MG63 (cell line): ENCODE measurements around the gene R3HDM2. TPM values are rescaled to one million over a fixed set of nuclear protein-coding genes. Genes with fewer than 3 reads are reported as not detected.
"Not testable (repeated sequence)": the region's sequence is repeated elsewhere in the genome, so short reads cannot be mapped to it uniquely, and the experiment has no call there.

Experiments
- DNase-seq: peaks from one replicate; pipeline ENCODE4 v3.0.0-alpha.2; 2020
- H3K27me3 ChIP-seq: fragments of 250-450 bp; sonication (Bioruptor Pico); 2 replicates; pipeline ENCODE4 v1.5.1; 2020; ENCODE audit warnings: mild to moderate bottlenecking, moderate library complexity
- H3K36me3 ChIP-seq: fragments of 250-450 bp; sonication (Bioruptor Pico); 2 replicates; pipeline ENCODE4 v1.5.1; 2020; ENCODE audit warnings: mild to moderate bottlenecking, moderate library complexity
- H3K4me3 ChIP-seq: fragments of 250-450 bp; sonication (Bioruptor Pico); 2 replicates; pipeline ENCODE4 v1.5.1; 2020; ENCODE audit warnings: mild to moderate bottlenecking, moderate library complexity
- H3K9me3 ChIP-seq: fragments of 250-450 bp; sonication (Bioruptor Pico); 2 replicates; pipeline ENCODE4 v1.5.1; 2020; ENCODE audit warnings: mild to moderate bottlenecking, moderate library complexity
- total RNA-seq: library from RNA; depleted of rRNA; stranded (reverse); fragments of >200 nt; shearing (Covaris generic); gene quantifications from 2 replicates; pipeline ENCODE4 v1.2.3, GENCODE V29; 2014; ENCODE audit warnings: low replicate concordance

R3HDM2 gene
- total RNA-seq, 1 experiment from 2014 or later = 8.7 TPM

DNA sequence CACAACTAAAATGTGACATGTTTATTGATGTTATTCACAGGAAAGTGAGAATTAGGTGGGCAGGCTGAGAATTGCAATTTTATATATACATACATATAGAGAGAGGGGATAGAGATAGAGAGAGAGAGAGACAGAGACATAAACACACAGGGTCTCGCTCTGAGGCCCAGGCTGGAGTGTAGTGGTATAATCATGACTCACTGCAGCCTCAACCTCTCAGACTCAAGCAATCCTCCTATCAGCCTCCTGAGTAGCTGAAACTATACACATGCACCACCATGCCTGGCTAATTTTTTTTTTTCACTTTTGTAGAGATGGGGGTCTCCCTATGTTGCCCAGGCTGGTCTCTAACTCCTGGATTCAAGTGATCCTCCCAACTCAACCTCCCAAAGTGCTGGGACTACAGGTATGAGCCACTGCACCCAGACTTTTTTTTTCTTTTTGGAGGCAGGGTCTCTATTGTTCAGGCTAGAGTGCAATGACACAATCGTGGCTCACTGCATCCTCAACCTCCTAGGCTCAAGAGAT is 49.1 kb downstream of the R3HDM2 start:
- Histone ChIP-seq H3K4me3 (no peak overlapping the region), H3K9me3 (no peaks in the 10 kb centered on the region)
- no peak for DNase-seq

DNA sequence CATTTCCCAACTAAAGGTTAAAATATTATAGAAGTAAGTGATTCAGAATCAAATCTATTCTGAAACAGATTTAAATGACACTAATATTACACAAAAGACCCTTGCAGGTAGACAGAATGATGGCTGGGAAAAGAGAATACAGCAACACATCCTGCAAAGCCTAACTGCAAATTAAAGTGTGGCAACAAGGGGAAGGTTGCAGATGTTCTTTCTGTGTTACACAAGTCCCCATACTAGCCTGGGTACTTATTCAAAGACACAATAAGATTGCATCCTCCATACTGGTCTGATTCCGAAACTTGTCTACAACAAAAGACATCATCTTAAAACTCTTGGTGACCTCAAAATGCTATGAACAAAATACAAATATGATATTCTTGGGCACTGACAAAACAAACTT is 50.5 kb downstream of the R3HDM2 start:
- Histone ChIP-seq H3K36me3 (no peaks in the 10 kb centered on the region; the same call in 1 of the 2 replicates), H3K4me3 (no peak overlapping the region), H3K9me3 (no peaks in the 10 kb centered on the region), H3K27me3 (no peaks in the 10 kb centered on the region)
- no peak for DNase-seq

More for the DNA sequence above, 49.1 kb downstream of the R3HDM2 start:
- Histone ChIP-seq H3K36me3 (peaks cover 3% of the 10 kb centered on the region), H3K27me3 (no peaks in the 10 kb centered on the region)

DNA sequence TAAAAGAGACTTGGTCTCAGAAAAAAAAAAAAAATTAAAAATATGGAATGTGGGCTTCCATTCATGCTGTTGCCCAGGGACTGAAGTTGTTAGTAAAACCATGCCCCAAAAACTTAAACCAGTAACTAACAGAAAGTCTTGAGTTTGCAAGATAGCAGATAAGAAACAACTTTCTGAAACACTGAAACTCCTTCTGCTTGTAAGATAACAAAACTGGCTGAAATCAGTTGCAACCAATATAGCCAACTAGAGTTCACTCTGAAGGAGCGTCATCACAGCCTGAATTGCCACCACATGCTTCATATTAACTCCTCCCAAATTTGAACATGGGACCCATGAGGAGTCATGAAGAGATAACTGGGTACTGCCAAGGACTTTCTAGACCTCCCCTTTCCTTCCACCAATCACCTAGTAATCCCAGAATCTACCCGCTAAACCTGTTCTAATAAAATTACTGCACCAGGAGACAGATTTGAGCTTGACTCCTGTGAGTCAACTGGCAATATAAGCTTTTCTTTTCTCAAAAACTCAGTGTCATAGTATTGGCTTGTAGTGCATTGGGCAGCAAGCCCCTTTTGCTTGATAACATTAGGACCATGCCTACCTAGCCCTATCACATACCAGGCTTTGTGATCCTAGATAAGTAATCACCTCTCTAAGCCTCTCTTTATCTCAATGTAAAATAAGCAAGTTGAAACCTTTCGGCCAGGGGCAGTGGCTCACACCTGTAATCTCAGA is 53.6 kb downstream of the R3HDM2 start:
- no peak for DNase-seq

DNA sequence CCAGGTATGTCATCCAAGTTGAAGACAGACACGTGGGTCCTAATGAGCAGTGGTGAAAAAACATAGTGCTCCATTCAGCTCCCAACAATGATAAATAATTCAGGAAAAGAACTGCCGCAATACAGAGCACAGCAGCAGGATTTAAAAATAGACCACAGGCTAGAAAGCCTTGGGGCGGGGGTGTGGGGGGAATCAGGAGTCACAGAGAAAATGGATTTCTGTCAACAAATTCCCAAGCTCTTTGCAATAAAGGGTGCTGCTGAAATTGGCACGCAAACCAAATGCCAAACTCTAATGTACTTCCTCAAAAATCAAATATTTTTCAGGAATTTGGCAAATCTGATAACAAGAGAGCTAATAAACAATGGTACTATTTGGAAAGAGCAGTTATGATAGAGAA is 58.6 kb downstream of the R3HDM2 start:
- no peak for DNase-seq
- Histone ChIP-seq H3K4me3 (no peak overlapping the region), H3K36me3 (peaks cover 19% of the 10 kb centered on the region), H3K27me3 (no peaks in the 10 kb centered on the region), H3K9me3 (peaks cover 10% of the 10 kb centered on the region; the same call in 1 of the 2 replicates)

More for the DNA sequence above, 53.6 kb downstream of the R3HDM2 start:
- Histone ChIP-seq H3K27me3 (no peaks in the 10 kb centered on the region), H3K9me3 (no peaks in the 10 kb centered on the region), H3K36me3 (no peaks in the 10 kb centered on the region; the same call in 1 of the 2 replicates), H3K4me3 (no peak overlapping the region)

DNA sequence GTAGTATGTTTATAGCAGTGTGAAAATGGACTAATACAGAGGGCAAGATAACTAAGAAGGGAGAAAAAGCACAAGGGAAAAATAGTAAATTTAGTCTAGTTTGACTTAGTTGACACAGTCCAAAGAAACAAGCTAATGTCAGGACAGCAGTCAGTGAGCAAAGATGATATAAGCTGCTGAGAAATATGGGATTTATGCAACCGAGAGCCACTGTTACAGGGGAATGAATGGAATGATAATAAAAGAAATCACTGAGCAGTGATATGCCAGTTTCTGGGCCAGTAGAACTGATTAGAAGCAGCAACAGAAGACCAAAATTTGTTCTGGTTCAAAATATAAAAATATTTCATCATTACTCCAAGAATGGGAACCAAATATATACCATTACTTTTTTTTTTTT is 60.1 kb downstream of the R3HDM2 start:
- Histone ChIP-seq H3K36me3 (peaks cover 22% of the 10 kb centered on the region), H3K27me3 (no peaks in the 10 kb centered on the region), H3K9me3 (peaks cover 15% of the 10 kb centered on the region), H3K4me3 (no peak overlapping the region)
- DNase-seq = no peak

DNA sequence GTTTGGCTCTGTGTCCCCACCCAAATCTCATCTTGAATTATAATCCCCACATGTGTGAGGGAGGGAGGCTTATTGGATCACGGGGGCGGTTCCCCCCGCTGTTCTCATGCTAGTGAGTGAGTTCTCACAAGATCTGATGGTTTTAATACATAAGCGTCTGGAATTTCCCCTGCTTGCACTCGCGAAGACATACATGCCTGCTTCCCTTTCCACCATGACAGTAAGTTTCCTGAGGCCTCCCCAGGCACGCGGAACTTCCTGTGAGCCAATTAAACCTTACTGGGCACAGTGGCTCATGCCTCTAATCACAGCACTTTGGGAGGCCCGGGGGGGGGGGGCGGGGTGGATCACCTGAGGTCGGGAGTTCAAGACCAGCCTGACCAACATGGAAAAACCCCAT is 60.8 kb downstream of the R3HDM2 start:
- H3K27me3 ChIP-seq = no peaks in the 10 kb centered on the region
- H3K36me3 ChIP-seq = peaks cover 22% of the 10 kb centered on the region
- DNase-seq = no peak
- no peak overlapping the region for H3K4me3 ChIP-seq
- peaks cover 15% of the 10 kb centered on the region for H3K9me3 ChIP-seq

DNA sequence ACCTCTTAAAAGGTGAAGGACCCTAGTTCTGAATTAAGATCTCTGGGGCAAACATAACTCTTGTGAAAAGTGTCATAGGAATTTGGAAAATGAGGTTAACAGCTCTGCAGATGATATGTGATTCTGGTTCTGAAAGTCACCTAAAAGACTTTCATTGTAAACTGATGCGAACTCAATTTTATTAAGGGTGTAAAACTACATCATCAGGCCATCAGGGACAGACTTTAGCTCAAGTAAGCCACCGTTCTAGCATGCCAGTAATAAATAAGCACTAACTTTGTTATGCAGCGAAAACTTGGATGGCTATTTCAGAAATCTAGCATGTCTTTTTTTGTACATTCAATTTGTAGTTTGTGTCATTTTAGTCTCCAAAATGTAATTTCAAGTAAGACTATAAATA is 61.6 kb downstream of the R3HDM2 start:
- H3K27me3 ChIP-seq = no peaks in the 10 kb centered on the region
- peaks cover 15% of the 10 kb centered on the region for H3K9me3 ChIP-seq
- no peak overlapping the region for H3K4me3 ChIP-seq
- DNase-seq = no peak
- peaks cover 22% of the 10 kb centered on the region for H3K36me3 ChIP-seq

DNA sequence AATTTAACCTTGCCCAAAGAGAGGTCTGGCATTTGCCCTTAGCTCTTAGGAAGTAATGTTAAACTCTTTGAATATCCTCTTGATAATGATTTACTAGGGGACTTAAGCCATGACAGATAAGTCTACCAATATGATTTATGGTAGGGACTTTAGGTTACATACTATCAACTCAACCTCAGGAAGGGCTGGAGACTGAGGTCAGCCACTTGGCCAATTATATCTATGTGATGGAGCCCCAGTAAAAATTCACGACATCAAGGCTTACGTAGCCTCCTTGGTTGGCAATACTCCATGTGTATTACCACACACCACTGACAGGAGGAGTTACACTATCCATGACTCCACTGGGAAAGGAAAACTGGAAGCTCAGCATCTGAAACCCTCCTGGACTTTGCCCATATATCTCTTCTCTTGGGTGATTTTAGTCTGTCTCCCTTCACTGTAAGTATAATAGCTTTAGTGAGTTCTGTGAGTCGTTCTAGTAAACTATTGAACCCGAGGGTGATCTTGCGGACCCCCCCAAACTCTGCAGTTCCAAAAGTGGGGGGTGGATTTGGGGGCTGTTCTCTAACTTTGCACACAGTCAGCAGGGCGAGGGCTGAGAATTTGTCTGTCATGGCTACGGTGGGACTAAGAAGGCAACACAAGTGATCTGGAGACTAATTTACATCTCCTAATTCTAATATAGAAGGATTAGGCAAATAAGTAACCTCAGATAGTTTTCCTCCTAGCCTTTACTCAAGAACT is 62.3 kb downstream of the R3HDM2 start:
- H3K9me3 ChIP-seq = peaks cover 15% of the 10 kb centered on the region
- H3K36me3 ChIP-seq = peaks cover 22% of the 10 kb centered on the region
- no peak for DNase-seq
- H3K4me3 ChIP-seq = no peak overlapping the region
- H3K27me3 ChIP-seq = no peaks in the 10 kb centered on the region

DNA sequence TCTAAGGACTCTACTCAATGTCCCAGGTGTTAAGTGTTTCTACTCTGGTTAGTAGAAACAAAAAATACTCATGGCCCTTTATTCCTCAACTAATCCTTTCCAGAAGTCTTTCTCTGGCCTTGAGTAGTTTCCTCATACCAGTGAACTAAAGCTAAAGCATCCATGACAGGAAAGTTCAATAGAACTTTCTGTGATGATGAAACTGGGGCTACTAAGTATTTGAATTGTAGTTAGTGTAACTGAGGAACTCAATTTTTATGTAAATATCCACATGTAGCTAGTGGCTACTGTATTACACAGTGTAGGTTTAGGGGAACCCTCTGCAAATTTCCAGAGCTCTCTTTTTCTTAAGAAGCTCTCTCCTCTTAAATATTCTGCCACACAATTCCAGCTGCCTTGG is 63.7 kb downstream of the R3HDM2 start:
- Histone ChIP-seq H3K9me3 (peaks cover 15% of the 10 kb centered on the region), H3K4me3 (no peak overlapping the region), H3K27me3 (no peaks in the 10 kb centered on the region), H3K36me3 (peaks cover 22% of the 10 kb centered on the region)
- no peak for DNase-seq

DNA sequence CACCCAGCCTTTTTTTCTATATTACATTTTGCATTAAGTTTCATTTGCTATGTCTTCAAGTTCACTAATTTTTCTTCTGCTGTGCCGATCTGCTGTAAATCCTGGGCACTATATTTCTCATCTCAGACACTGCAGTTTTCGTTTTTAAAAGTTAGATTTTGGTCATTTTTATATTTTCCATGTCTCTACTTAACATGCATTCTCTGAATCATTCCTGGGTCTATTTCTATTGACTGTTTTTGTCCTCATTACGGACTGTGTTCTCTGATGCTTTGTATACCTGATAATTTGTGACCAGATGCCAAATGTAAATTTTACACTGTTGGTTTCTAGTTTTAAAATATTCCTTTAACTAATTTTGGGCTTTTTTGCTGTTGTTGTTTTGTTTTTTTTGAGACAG is 64.5 kb downstream of the R3HDM2 start:
- no peaks in the 10 kb centered on the region for H3K27me3 ChIP-seq
- DNase-seq = no peak
- peaks cover 15% of the 10 kb centered on the region for H3K9me3 ChIP-seq
- peaks cover 21% of the 10 kb centered on the region for H3K36me3 ChIP-seq
- no peak overlapping the region for H3K4me3 ChIP-seq

DNA sequence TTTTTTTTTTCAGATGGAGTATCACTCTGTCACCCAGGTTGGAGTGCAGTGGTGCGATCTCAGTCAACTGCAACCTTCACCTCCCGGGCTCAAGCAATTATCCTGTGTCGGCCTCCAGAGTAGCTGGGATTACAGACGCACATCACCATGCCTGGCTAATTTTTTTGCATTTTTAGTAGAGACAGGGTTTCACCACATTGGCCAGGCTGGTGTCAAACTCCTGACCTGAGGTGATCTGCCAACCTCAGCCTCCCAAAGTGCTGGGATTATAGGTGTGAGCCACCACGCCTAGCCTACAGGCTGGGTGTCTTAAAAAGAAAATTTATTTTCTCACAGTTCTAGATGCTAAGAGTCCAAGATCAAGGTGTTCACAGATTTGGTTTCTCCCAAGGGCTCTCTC is 66.7 kb downstream of the R3HDM2 start:
- Histone ChIP-seq H3K36me3 (peaks cover 13% of the 10 kb centered on the region), H3K9me3 (peaks cover 15% of the 10 kb centered on the region)
- DNase-seq, H3K27me3 ChIP-seq, H3K4me3 ChIP-seq: not testable (repeated sequence)

DNA sequence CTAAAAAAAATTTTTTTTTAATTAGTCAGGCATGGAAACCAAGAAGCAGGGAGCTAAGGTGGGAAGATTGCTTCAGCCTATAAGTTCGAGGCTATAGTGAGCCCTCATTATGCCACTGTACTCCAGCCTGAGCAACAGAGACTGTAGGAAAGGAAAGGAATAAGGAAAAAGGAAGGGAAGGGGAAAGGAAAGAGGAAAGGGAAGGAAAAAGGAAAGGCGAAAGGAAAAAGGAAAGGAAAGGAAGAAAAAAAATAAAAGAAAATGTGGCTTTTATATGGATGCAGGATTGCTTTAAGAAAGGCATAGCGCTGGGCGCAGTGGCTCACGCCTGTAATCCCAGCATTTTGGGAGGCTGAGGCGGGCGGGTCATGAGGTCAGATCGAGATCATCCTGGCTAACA is 70.4 kb downstream of the R3HDM2 start:
- H3K9me3 ChIP-seq = no peaks in the 10 kb centered on the region
- H3K27me3 ChIP-seq = no peaks in the 10 kb centered on the region
- no peak overlapping the region for H3K4me3 ChIP-seq
- H3K36me3 ChIP-seq = no peaks in the 10 kb centered on the region; the same call in 1 of the 2 replicates
- DNase-seq = no peak

DNA sequence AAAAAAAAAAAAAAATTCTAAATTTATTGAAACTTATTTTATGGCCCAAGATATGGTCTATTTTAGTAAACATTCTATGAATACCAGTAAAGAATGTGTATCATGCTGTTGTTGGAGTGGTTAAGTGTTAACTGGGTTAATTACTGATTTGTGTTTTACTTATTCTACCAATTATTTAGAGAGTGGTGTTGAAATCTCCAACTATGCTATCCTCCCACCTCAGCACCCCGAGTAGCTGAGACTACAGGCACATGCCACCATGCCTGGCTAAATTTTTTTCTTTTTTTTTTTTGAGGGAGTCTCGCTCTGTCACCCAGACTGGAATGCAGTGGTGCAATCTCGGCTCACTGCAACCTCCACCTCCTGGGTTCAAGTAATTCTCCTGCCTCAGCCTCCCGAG is 72.2 kb downstream of the R3HDM2 start:
- Histone ChIP-seq H3K27me3 (no peaks in the 10 kb centered on the region), H3K4me3 (no peak overlapping the region), H3K36me3 (no peaks in the 10 kb centered on the region; the same call in 1 of the 2 replicates), H3K9me3 (no peaks in the 10 kb centered on the region)
- no peak for DNase-seq

DNA sequence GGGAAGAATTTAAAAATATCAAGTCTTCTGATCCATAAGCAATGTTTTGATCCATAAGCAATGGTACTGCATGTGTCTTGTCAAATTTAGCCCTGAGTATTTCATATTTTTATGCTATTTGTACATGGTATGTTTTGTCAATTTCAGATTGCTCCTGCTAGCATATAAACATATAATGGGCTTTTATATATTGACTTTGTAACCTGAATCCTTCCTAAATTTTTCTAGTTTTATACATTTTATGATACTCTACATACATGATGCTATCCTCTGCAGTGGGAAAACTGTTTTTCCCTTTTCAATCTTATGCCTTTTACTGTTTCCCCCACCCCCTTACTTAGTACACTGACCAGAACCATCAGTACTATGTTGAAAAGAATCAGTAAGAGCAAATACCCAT is 75.1 kb downstream of the R3HDM2 start:
- H3K9me3 ChIP-seq = no peaks in the 10 kb centered on the region
- no peaks in the 10 kb centered on the region for H3K27me3 ChIP-seq
- H3K36me3 ChIP-seq = no peaks in the 10 kb centered on the region; the same call in 1 of the 2 replicates
- no peak for DNase-seq
- H3K4me3 ChIP-seq = no peak overlapping the region

DNA sequence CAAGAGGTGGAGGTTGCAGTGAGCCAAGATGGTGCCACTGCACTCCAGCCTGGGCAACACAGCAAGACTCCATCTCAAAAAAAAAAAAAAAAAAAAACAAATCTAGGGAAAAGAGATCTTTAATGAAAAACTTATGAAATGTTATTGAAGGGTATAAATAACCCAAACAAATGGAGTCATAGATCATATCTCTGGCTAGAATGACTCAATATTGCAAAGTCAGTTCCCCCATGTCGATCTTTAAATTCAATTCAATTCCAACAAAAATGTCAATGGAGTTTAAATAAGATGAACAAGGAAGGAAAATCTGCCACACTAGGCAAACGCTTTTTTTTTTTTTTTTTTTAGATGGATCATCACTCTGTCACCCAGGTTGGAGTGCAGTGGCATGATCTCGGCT is 78.7 kb downstream of the R3HDM2 start:
- no peak for DNase-seq
- H3K27me3 ChIP-seq = no peaks in the 10 kb centered on the region
- H3K4me3 ChIP-seq = no peak overlapping the region
- no peaks in the 10 kb centered on the region; the same call in 1 of the 2 replicates for H3K36me3 ChIP-seq
- no peaks in the 10 kb centered on the region for H3K9me3 ChIP-seq

DNA sequence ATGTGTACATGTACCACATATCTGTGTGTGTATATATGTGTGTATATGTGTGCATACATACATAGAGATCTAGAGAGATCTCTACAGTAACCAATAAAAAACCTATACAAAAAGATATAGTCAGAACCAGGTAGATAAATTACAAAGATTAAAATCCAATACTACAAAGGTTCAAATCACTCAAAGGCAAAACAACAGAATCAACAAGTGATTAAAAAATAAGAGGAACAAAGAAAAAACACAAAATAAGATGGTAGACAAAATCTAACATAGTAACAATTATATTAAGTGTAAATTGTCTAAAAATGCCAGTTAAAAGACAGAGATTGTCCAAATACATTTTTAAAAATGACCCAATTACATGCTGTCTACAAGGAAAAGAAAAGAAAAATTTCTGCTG is 83.6 kb downstream of the R3HDM2 start:
- no peaks in the 10 kb centered on the region for H3K27me3 ChIP-seq
- peaks cover 6% of the 10 kb centered on the region for H3K36me3 ChIP-seq
- H3K9me3 ChIP-seq = no peaks in the 10 kb centered on the region
- no peak for DNase-seq
- no peak overlapping the region for H3K4me3 ChIP-seq

DNA sequence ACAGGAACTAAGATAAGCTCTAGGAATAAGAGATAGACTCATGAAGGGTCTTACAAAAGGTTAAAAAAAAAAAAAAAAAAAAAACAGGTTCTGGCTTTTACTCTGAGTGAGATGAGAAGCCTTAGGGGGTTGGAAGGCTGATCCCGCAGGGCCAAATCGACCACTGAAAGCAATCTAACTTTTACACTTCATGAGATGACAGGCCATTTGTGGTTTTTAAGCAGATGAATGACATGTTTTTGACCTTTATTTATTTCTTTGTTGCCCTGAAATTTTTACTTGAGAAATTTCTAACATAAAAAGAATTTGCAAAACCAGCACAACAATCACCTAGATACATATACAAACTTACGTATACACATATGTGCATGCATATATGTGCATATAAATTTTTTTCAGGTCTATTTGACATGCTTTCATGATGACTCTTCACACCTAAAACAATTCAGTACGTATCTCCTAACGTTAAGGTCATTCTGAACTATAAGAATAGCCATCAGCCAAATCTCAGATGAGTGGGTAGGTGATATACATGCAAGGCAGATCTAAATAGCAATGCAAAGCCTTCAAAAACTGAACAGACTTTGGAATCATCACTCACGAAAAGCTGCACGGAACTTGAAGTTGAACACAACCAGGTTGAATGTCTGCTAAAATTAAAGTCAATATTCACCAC is 87.0 kb downstream of the R3HDM2 start:
- peaks cover 6% of the 10 kb centered on the region for H3K36me3 ChIP-seq
- H3K4me3 ChIP-seq = no peak overlapping the region
- H3K9me3 ChIP-seq = no peaks in the 10 kb centered on the region
- H3K27me3 ChIP-seq = no peaks in the 10 kb centered on the region
- DNase-seq = no peak
